GM12873 (cell line): Measurements from ENCODE around the gene BMI1.

ENCODE experiments used
- CTCF ChIP-seq: IDR thresholded peaks from 2 replicates; pipeline ENCODE4 v1.5.1; 2012; ENCODE audit warnings: low read depth, mild to moderate bottlenecking, moderate library complexity, low read length, control low read depth; ENCODE audit not compliant: insufficient read depth; ENCODE audit errors: missing control alignments

Gene BMI1

GRCh38 chr10:22341190-22341925 lies 20.5 kb downstream of the BMI1 start:
- no peak for TF ChIP-seq CTCF

GRCh38 chr10:22341926-22342196 lies 21.0 kb downstream of the BMI1 start:
- no peak for TF ChIP-seq CTCF

- no peak for TF ChIP-seq CTCF
Observed at GRCh38 chr10:22342421-22342820, 21.5 kb downstream of the BMI1 start.

- no peak for TF ChIP-seq CTCF
Observed at GRCh38 chr10:22343731-22344130, 22.8 kb downstream of the BMI1 start.

GRCh38 chr10:22344249-22344648 lies 23.4 kb downstream of the BMI1 start:
- TF ChIP-seq CTCF, result no peak

- no peak for TF ChIP-seq CTCF
Observed at GRCh38 chr10:22344781-22345300, 23.9 kb downstream of the BMI1 start.

GRCh38 chr10:22345301-22346095 lies 24.6 kb downstream of the BMI1 start, which contains the start of gene SPAG6:
Gene SPAG6 (plus strand): TSS chr10:22345496. CDS start chr10:22345612, 116 bp downstream.
- TF ChIP-seq CTCF, result no peak
